Panc1 (cell line): ENCODE data around the gene PDLIM3. TPM values are rescaled to one million over a fixed set of nuclear protein-coding genes. Genes with fewer than 3 reads are reported as not detected.

Experiments
- ATAC-seq: fragments of 200-7000 bp; cut with Tn5 transposase; 2 replicates; pipeline ENCODE4 v1.9.1; 2020; ENCODE audit warnings: mild to moderate bottlenecking, moderate library complexity
- BruUV-seq: library from RNA; stranded (reverse); fragments of 400-500 nt; replicated peaks from 2 replicates; lab custom pipeline; 2021; lab: Mats Ljungman, UMichigan
- CTCF ChIA-PET: fragments of 300-600 bp; sonication (Branson Sonifier 250); formaldehyde crosslinking; loops from one replicate; lab custom pipeline; 2022; ENCODE audit warnings: antibody characterized with exemption; lab: Charles Lee
- POLR2A ChIA-PET: fragments of 300-600 bp; sonication (Branson Sonifier 250); formaldehyde crosslinking; loops from one replicate; lab custom pipeline; 2022; ENCODE audit warnings: antibody characterized with exemption; lab: Charles Lee
- DNase-seq: peaks from one replicate; pipeline ENCODE4 v3.0.0-alpha.2; 2010; ENCODE audit warnings: low read depth, low spot score
- H3K27ac ChIP-seq: 2 replicates; pipeline ENCODE4 v1.5.1; 2011; ENCODE audit warnings: mild to moderate bottlenecking, low read length, inconsistent platforms
- H3K27me3 ChIP-seq: fragments of 200-500 bp; sonication (Bioruptor generic); 2 replicates; pipeline ENCODE4 v1.6.0; 2014; ENCODE audit warnings: low read length, inconsistent platforms; ENCODE audit not compliant: control insufficient read depth, insufficient read depth
- H3K36me3 ChIP-seq: fragments of 200-500 bp; sonication (Bioruptor generic); 2 replicates; pipeline ENCODE4 v1.5.1; 2014; ENCODE audit warnings: inconsistent platforms, mild to moderate bottlenecking, low read length, moderate library complexity; ENCODE audit not compliant: control insufficient read depth, insufficient read depth
- H3K4me1 ChIP-seq: 2 replicates; pipeline ENCODE4 v1.5.1; 2011; ENCODE audit warnings: inconsistent platforms, mild to moderate bottlenecking, low read length, moderate library complexity; ENCODE audit not compliant: control insufficient read depth, insufficient read depth
- H3K4me3 ChIP-seq, 2 experiments: 2 replicates each; pipeline ENCODE4 v1.5.1; 2011 to 2012; ENCODE audit warnings: low read depth in 2 of 2, low read length in 2 of 2, mild to moderate bottlenecking in 2 of 2, inconsistent platforms in 1 of 2, moderate library complexity in 1 of 2
- H3K9me3 ChIP-seq: fragments of 200-500 bp; sonication (Bioruptor generic); 2 replicates; pipeline ENCODE4 v1.5.1; 2014; ENCODE audit warnings: low read depth, mild to moderate bottlenecking, inconsistent platforms, low read length, moderate library complexity; ENCODE audit not compliant: control insufficient read depth, insufficient read depth
- POLR2AphosphoS5 ChIP-seq: IDR thresholded peaks from 2 replicates; pipeline ENCODE4 v1.6.1; 2012; ENCODE audit warnings: mild to moderate bottlenecking, low read depth, low read length, moderate library complexity
- SIN3A ChIP-seq: IDR thresholded peaks from 2 replicates; pipeline ENCODE4 v1.6.1; 2012; ENCODE audit warnings: low read depth, mild to moderate bottlenecking, low read length, moderate library complexity, borderline replicate concordance; ENCODE audit not compliant: insufficient read depth
- TCF7L2 ChIP-seq: IDR thresholded peaks from 2 replicates; pipeline ENCODE4 v1.6.1; 2011; ENCODE audit warnings: mild to moderate bottlenecking, low read depth, low read length, inconsistent platforms
- in situ Hi-C: cut with HindIII; loops from 2 replicates; pipeline ENCODE4 v1.10.0; 2016; ENCODE audit warnings: low sequenced_read_pairs, low pct_unique_long_range_greater_than_20kb
- intact Hi-C: fragments of 100-400 bp; cut with micrococcal nuclease; formaldehyde crosslinking; loops from one replicate; pipeline ENCODE4 v1.10.0; 2022; ENCODE audit not compliant: unreplicated experiment
- total RNA-seq: library from RNA; stranded (reverse); gene quantifications from one replicate; pipeline ENCODE4 v1.2.1, GENCODE V29; 2021; ENCODE audit not compliant: unreplicated experiment
- TF ChIP-seq, protein P1 (sequence below): fragments of 450-650 bp; IDR thresholded peaks from 2 replicates; pipeline ENCODE4 v1.5.1; 2017; ENCODE audit warnings: mild to moderate bottlenecking
- TF ChIP-seq, protein P2 (sequence below), 2 experiments: IDR thresholded peaks; 2 replicates each; pipeline ENCODE4 v1.6.1; 2011 to 2012; ENCODE audit warnings: low read depth in 2 of 2, control low read depth in 1 of 2, low read length in 1 of 2, mild to moderate bottlenecking in 1 of 2, moderate library complexity in 1 of 2; ENCODE audit not compliant: insufficient read depth in 1 of 2

The PDLIM3 gene
- total RNA-seq, 1 experiment from 2014 or later, result 0.10 TPM

DNA sequence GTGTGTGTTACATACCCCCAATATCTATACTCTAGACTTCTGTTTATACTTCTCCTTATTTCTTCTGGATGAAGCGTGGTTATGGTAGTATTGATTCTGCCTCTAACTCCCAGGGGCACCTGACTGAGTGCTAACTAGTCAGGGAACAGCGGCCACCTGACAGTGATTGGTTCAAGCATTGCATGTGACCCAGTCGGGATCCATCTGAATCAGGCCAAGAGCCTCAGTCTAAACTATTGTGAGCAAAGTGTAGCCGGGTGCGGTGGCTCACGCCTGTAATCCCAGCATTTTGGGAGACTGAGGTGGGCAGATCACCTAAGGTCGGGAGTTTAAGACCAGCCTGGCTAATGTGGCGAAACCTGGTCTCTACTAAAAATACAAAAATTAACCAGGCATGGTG lies 73.7 kb downstream of the PDLIM3 start:
- ATAC-seq (no peak), DNase-seq (no peak)
- Histone ChIP-seq H3K4me1 (no peaks in the 10 kb centered on the region), H3K4me3 (no peak overlapping the region), H3K9me3 (no peaks in the 10 kb centered on the region), H3K36me3 (no peaks in the 10 kb centered on the region), H3K27me3 (peaks cover 6% of the 10 kb centered on the region), H3K27ac (no peak overlapping the region)
- BruUV-seq, result no TSS peak
- intact Hi-C loops, result no loop called here
- ChIA-PET POLR2A (no interaction called here), CTCF (no interaction called here)
- in situ Hi-C loops, result no loop called here
- TF ChIP-seq TCF7L2, result no peak
- TF ChIP-seq, protein P1, sequence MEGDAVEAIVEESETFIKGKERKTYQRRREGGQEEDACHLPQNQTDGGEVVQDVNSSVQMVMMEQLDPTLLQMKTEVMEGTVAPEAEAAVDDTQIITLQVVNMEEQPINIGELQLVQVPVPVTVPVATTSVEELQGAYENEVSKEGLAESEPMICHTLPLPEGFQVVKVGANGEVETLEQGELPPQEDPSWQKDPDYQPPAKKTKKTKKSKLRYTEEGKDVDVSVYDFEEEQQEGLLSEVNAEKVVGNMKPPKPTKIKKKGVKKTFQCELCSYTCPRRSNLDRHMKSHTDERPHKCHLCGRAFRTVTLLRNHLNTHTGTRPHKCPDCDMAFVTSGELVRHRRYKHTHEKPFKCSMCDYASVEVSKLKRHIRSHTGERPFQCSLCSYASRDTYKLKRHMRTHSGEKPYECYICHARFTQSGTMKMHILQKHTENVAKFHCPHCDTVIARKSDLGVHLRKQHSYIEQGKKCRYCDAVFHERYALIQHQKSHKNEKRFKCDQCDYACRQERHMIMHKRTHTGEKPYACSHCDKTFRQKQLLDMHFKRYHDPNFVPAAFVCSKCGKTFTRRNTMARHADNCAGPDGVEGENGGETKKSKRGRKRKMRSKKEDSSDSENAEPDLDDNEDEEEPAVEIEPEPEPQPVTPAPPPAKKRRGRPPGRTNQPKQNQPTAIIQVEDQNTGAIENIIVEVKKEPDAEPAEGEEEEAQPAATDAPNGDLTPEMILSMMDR, result no peak
- TF ChIP-seq SIN3A, result no peak
- TF ChIP-seq POLR2AphosphoS5, result no peak
- TF ChIP-seq, protein P2, sequence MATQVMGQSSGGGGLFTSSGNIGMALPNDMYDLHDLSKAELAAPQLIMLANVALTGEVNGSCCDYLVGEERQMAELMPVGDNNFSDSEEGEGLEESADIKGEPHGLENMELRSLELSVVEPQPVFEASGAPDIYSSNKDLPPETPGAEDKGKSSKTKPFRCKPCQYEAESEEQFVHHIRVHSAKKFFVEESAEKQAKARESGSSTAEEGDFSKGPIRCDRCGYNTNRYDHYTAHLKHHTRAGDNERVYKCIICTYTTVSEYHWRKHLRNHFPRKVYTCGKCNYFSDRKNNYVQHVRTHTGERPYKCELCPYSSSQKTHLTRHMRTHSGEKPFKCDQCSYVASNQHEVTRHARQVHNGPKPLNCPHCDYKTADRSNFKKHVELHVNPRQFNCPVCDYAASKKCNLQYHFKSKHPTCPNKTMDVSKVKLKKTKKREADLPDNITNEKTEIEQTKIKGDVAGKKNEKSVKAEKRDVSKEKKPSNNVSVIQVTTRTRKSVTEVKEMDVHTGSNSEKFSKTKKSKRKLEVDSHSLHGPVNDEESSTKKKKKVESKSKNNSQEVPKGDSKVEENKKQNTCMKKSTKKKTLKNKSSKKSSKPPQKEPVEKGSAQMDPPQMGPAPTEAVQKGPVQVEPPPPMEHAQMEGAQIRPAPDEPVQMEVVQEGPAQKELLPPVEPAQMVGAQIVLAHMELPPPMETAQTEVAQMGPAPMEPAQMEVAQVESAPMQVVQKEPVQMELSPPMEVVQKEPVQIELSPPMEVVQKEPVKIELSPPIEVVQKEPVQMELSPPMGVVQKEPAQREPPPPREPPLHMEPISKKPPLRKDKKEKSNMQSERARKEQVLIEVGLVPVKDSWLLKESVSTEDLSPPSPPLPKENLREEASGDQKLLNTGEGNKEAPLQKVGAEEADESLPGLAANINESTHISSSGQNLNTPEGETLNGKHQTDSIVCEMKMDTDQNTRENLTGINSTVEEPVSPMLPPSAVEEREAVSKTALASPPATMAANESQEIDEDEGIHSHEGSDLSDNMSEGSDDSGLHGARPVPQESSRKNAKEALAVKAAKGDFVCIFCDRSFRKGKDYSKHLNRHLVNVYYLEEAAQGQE (IDR thresholded peaks at IDR 0.05; ENCODE audit: insufficient read depth in 1 of 2, low read depth in 2 of 2, low read length in 1 of 2), result no peak

DNA sequence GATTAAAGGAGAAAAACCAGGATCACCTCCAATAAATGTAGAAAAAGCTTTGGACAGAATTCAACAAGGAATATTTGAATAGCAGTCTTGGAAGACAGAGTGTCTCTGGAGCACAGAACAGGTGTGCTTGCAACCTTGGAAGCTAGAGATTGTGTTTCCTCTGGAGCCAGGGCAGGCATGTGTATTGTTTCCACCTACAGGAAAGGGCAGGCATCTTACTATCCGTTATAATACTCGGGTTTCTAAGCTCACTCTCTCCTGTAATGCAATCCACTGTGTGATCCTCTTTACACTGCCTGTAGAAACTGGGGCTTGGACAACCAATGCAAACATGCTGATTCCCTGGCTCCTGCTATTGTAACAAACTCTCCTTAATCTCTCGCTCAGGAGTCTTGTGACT lies 78.2 kb downstream of the PDLIM3 start:
- Histone ChIP-seq H3K27me3 (peaks cover 4% of the 10 kb centered on the region; the same call in 1 of the 2 replicates), H3K4me1 (no peaks in the 10 kb centered on the region), H3K9me3 (no peaks in the 10 kb centered on the region), H3K4me3 (no peak overlapping the region), H3K36me3 (no peaks in the 10 kb centered on the region), H3K27ac (no peak overlapping the region)
- in situ Hi-C loops, result no loop called here
- ChIA-PET POLR2A (no interaction called here), CTCF (no interaction called here)
- intact Hi-C loops, result no loop called here
- ATAC-seq, result peak; percentile 60; the same call in 1 of the 2 replicates
- no peak for DNase-seq
- no TSS peak for BruUV-seq
- no peak for TF ChIP-seq SIN3A
- TF ChIP-seq, protein P1, result no peak
- TF ChIP-seq POLR2AphosphoS5, result no peak
- TF ChIP-seq TCF7L2, result no peak
- TF ChIP-seq, protein P2 (IDR thresholded peaks at IDR 0.05; ENCODE audit: insufficient read depth in 1 of 2, low read depth in 2 of 2, low read length in 1 of 2), result no peak
